Measurements from ENCODE around the gene FAM180A.
"Not testable (repeated sequence)": the region's sequence is repeated elsewhere in the genome, so short reads cannot be mapped to it uniquely, and the experiment has no call there.

FAM180A gene

DNA sequence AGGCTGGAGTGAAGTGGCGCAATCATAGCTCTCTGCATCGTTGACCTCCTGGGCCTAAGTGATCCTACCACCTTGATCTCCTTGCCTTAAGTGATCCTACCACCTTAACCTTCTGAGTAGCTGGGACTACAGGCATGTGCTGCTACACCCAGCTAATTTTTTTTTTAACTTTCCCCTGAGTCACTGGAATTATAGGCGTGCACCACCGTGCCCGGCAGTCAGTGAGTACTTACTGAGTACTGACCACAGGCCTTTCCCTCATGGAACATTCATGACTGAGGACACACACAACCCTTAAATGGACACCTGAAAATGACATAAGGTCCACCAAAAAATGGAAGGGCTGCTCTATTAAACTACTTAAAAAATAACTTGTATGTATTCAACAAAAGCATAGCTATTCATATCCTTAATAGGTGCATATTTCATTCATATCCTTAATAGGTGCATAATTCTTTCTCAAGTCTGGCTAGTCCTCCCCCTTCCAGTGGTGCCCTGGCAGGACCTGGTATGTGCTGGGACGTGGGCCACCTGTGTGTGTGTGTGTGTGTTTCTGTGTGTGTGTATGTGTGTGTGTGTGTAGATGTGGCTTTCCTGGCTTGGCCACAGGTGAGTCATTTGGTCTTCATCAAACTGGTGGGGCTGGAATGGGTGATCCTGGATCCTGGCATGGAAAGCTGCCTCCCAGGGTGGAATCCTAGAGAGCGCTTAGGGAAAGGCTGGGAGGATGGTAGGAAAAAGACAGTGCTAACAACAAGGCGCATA, 3.5 kb downstream of the FAM180A start:
- no peak overlapping the region for H3K4me3 ChIP-seq (ENCODE audit: control insufficient read depth, low read depth, low read length)
- TF ChIP-seq, protein P1, sequence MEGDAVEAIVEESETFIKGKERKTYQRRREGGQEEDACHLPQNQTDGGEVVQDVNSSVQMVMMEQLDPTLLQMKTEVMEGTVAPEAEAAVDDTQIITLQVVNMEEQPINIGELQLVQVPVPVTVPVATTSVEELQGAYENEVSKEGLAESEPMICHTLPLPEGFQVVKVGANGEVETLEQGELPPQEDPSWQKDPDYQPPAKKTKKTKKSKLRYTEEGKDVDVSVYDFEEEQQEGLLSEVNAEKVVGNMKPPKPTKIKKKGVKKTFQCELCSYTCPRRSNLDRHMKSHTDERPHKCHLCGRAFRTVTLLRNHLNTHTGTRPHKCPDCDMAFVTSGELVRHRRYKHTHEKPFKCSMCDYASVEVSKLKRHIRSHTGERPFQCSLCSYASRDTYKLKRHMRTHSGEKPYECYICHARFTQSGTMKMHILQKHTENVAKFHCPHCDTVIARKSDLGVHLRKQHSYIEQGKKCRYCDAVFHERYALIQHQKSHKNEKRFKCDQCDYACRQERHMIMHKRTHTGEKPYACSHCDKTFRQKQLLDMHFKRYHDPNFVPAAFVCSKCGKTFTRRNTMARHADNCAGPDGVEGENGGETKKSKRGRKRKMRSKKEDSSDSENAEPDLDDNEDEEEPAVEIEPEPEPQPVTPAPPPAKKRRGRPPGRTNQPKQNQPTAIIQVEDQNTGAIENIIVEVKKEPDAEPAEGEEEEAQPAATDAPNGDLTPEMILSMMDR (IDR thresholded peaks at IDR 0.05; ENCODE audit: control insufficient read depth, insufficient read depth, low read depth, low read length, missing control alignments) = no peak
- peak; percentile 79 for DNase-seq (ENCODE audit: low read depth)

DNA sequence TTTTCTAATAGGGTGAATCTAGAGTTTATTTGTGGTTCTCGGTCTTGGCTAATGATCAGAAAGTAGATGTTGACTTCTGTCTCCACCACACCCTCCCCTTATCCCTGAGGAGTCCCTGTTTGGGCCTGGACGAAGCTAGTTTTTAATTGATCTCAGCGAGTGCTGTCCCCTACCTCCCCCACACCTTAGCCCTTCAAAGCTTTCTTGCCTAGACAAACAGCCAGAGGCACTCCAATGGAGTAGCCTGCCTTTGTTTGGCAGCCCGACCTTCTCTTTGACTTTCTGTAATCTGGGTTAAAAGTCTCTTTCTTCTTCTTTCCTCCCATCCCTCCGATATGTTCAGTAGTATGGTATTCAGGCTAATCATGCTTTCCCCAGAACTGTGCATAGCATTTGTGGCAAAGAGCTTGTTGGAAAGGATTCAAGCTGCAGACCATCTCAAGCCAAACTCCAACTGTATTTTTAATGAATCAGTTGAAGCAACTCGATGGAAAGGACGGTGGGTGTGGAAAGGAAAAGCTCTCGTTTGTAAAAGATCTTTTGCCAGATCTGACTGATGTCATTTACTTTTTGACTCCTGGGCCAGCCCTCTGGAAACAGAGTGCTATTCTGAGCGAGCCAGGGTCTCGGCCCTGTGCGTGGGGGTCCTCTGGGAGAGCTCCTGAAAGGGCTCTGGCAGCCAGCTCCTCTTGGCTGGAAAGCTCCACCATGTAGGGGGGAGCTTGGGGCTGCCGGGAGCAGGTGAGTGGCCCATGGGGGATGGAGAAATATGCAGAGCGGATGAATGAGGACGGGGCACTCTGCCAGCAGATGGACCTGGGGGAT, 4.5 kb downstream of the FAM180A start:
- DNase-seq (ENCODE audit: low read depth) = peak; percentile 42
- no peak overlapping the region; the same call in 1 of the 2 replicates for H3K4me3 ChIP-seq (ENCODE audit: control insufficient read depth, low read depth, low read length)
- TF ChIP-seq, protein P1 (IDR thresholded peaks at IDR 0.05; ENCODE audit: control insufficient read depth, insufficient read depth, low read depth, low read length, missing control alignments) = no peak

DNA sequence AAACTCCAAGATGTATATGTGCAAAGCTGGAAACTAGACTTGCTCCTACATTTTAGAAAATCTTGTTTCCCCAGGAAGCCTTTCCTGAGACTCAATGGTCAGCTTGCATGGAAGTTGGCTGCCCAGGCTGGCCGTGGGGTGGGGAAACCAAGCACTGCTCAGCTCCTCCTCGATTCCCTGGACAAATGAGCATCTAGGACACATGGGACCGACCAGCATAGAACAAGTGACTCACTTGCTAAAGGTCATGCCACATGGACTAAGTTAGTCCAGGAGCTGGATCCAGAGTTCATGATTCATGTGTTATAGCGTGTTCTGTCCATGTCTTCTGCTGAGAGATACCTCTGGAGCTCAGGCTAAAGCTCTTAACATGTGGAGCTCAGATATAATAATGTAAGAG, 6.2 kb downstream of the FAM180A start:
- TF ChIP-seq, protein P1 (IDR thresholded peaks at IDR 0.05; ENCODE audit: control insufficient read depth, insufficient read depth, low read depth, low read length, missing control alignments) = no peak
- no peak for DNase-seq (ENCODE audit: low read depth)
- H3K4me3 ChIP-seq (ENCODE audit: control insufficient read depth, low read depth, low read length) = no peak overlapping the region

DNA sequence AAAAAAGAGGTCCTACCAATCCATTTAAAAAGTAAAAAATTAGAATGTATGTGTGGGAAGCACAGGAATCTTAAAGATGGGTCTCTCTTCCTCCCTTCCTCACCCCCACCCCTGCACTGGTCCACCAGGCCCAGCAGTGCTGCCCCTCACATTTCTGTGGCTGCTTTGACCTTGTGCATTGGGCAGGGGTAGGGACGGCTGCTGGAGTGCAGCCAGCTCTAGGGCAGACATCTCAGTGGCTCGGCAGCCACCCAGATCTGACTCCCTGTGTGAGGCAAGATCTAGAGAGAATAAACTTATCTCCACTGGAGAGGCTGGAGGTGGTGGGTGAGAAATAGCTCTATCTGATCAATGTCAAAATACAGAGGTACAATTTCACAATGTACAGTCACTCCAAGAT, 6.7 kb downstream of the FAM180A start:
- H3K4me3 ChIP-seq (ENCODE audit: control insufficient read depth, low read depth, low read length) = no peak overlapping the region
- no peak for DNase-seq (ENCODE audit: low read depth)
- TF ChIP-seq, protein P1 (IDR thresholded peaks at IDR 0.05; ENCODE audit: control insufficient read depth, insufficient read depth, low read depth, low read length, missing control alignments) = no peak

DNA sequence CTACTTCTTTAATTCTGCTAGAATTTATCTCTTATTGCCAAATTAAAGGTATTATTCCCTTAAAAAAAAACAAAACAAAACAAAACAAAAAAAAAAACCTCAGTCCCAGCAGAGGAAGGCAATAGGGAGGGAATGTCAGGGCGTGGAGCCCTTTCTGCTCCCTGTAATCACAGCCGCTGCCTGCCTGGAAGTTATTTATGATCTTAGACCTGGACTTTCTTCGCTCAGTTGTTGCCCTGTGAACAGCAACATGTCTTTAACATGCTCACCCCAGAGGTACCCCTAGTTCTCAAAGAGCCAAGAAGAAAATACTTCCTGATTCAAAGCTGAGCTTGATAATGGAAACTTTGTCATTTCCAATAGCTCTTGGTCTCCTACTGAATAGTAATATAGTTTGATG, 7.7 kb downstream of the FAM180A start:
- DNase-seq (ENCODE audit: low read depth) = no peak
- TF ChIP-seq, protein P1 (IDR thresholded peaks at IDR 0.05; ENCODE audit: control insufficient read depth, insufficient read depth, low read depth, low read length, missing control alignments) = no peak
- no peak overlapping the region for H3K4me3 ChIP-seq (ENCODE audit: control insufficient read depth, low read depth, low read length)

DNA sequence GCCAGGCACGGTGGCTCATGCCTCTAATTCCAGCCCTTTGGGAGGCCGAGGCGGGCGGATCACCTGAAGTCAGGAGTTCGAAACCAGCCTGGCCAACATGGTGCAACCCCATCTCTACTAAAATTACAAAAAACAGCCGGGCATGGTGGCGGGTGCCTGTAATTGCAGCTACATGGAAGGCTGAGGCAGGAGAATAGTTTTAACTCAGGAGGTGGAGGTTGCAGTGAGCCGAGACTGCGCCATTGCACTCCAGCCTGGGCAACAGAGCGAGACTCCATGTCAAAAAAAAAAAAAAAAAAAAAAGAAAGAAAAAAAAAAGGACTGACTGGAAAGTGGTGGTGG, 11.3 kb downstream of the FAM180A start:
- not testable (repeated sequence) for H3K4me3 ChIP-seq (ENCODE audit: control insufficient read depth, low read depth, low read length); DNase-seq (ENCODE audit: low read depth)
